K562 treated with DMSO at 1 percent for 48 hours (cell line): Measurements from ENCODE around the gene KIAA0040. TPM values are rescaled to one million over a fixed set of nuclear protein-coding genes. Genes with fewer than 3 reads are reported as not detected.

Source experiments
- total RNA-seq: library from RNA; unstranded; fragments of 300-600 nt; gene quantifications from 2 replicates; pipeline ENCODE4 v1.2.3, GENCODE V29; 2022; ENCODE audit warnings: low replicate concordance; ENCODE audit errors: extremely low read depth

The KIAA0040 gene
- not detected in 2 replicates for total RNA-seq

GRCh38 chr1:175192630-175193526 is at the start of gene KIAA0040:
Gene KIAA0040 (minus strand): TSS chr1:175192776. CDS start chr1:175161013, 31,763 bp downstream.

Other genes starting within 250 kb of the KIAA0040 start
- gene CACYBP, start 192.8 kb downstream of the KIAA0040 start, total RNA-seq: not detected in 2 replicates
- gene MRPS14, start 169.4 kb downstream of the KIAA0040 start, total RNA-seq: not detected in 2 replicates
- gene TNN, start 124.9 kb downstream of the KIAA0040 start, total RNA-seq: not detected in 2 replicates